B cell (primary cell): ENCODE measurements around the gene MYO18A. TPM values are rescaled to one million over a fixed set of nuclear protein-coding genes. Genes with fewer than 3 reads are reported as not detected.

ENCODE experiments used
- ATAC-seq: fragments of 200-7000 bp; cut with Tn5 transposase; one replicate; pipeline ENCODE4 v1.10.0; 2021; ENCODE audit warnings: low read depth, mild to moderate bottlenecking, moderate number of reproducible peaks, moderate library complexity
- CTCF ChIA-PET: fragments of 350-600 bp; sonication (Branson Sonifier 250); formaldehyde crosslinking; loops from one replicate; lab custom pipeline; 2021; ENCODE audit warnings: antibody characterized with exemption, inconsistent platforms; lab: Charles Lee
- POLR2A ChIA-PET: fragments of 350-600 bp; sonication (Branson Sonifier 250); formaldehyde crosslinking; loops from one replicate; lab custom pipeline; 2021; ENCODE audit warnings: antibody characterized with exemption; lab: Charles Lee
- DNase-seq: peaks from one replicate; pipeline ENCODE4 v3.0.0; 2013
- H2AFZ ChIP-seq: 2 replicates; pipeline ENCODE4 v1.6.1; 2012; ENCODE audit warnings: mild to moderate bottlenecking, low read depth, low read length; ENCODE audit not compliant: insufficient read depth, poor library complexity, severe bottlenecking
- H3K27ac ChIP-seq, 2 donors: 1 replicate in 1 of 2; 2 replicates in 1 of 2; pipeline ENCODE4 v1.5.1; 2012 to 2013; ENCODE audit warnings: low read length in 2 of 2, mild to moderate bottlenecking in 2 of 2, moderate library complexity in 1 of 2
- H3K27me3 ChIP-seq, 4 experiments: fragments of 200-600 bp in 1 of 4; sonication (generic) in 1 of 4; replicated peaks in 1 of 4; 1 replicate in 2 of 4; 2 replicates in 2 of 4; pipeline versions ENCODE4 v1.6.1 to v1.7.0; 2013 to 2016; ENCODE audit warnings: low read length in 3 of 4, mild to moderate bottlenecking in 2 of 4, mixed read lengths in 1 of 4, moderate library complexity in 1 of 4; ENCODE audit not compliant: insufficient read depth in 4 of 4, control insufficient read depth in 3 of 4; ENCODE audit errors: control extremely low read depth in 1 of 4
- H3K36me3 ChIP-seq, 2 experiments: replicated peaks in 1 of 2; 1 replicate in 1 of 2; 2 replicates in 1 of 2; pipeline versions ENCODE4 v1.6.1 to v1.7.1; 2013; ENCODE audit warnings: low read length in 1 of 2; ENCODE audit not compliant: insufficient read depth in 2 of 2, control insufficient read depth in 1 of 2; ENCODE audit errors: control extremely low read depth in 1 of 2, extremely low read depth in 1 of 2
- H3K4me1 ChIP-seq, 2 donors: fragments of 200-600 bp in 1 of 2; sonication (generic) in 1 of 2; 1 replicate in 1 of 2; 2 replicates in 1 of 2; pipeline versions ENCODE4 v1.5.1 to v1.6.1; 2013 to 2017; ENCODE audit warnings: low read length in 2 of 2; ENCODE audit not compliant: control insufficient read depth in 2 of 2, insufficient read depth in 2 of 2
- H3K4me2 ChIP-seq: replicated peaks from 2 replicates; pipeline ENCODE3; 2012; ENCODE audit warnings: mild to moderate bottlenecking, low read depth, low read length; ENCODE audit not compliant: poor library complexity, severe bottlenecking
- H3K4me3 ChIP-seq, 5 experiments: fragments of 200-600 bp in 1 of 5; sonication (generic) in 1 of 5; 1 replicate in 3 of 5; 2 replicates in 2 of 5; pipeline versions ENCODE4 v1.5.1 to v1.7.0; 2011 to 2016; ENCODE audit warnings: low read length in 4 of 5, mild to moderate bottlenecking in 4 of 5, low read depth in 2 of 5, control low read depth in 1 of 5, moderate library complexity in 1 of 5; ENCODE audit not compliant: insufficient read depth in 1 of 5; ENCODE audit errors: control extremely low read depth in 1 of 5, extremely low read depth in 1 of 5
- H3K79me2 ChIP-seq: fragments of 200-600 bp; sonication (generic); one replicate; pipeline ENCODE4 v1.6.0; 2016; ENCODE audit warnings: low read length; ENCODE audit not compliant: control insufficient read depth, insufficient read depth
- H3K9ac ChIP-seq: fragments of 200-600 bp; sonication (generic); 2 replicates; pipeline ENCODE4 v1.6.1; 2017; ENCODE audit warnings: mild to moderate bottlenecking, low read length, moderate library complexity
- H3K9me3 ChIP-seq, 3 donors: one replicate each; pipeline versions ENCODE4 v1.6.1 to v1.7.1; 2013; ENCODE audit warnings: low read length in 2 of 3; ENCODE audit not compliant: control insufficient read depth in 2 of 3, insufficient read depth in 1 of 3; ENCODE audit errors: control extremely low read depth in 1 of 3
- H4K20me1 ChIP-seq: 2 replicates; pipeline ENCODE4 v1.6.0; 2012; ENCODE audit warnings: mild to moderate bottlenecking, low read length; ENCODE audit not compliant: insufficient read depth, control insufficient read depth, poor library complexity, severe bottlenecking
- H3K27ac Mint-ChIP-seq: one replicate; pipeline ENCODE4 v1.8.0; 2021; ENCODE audit warnings: mixed read lengths
- H3K27me3 Mint-ChIP-seq: one replicate; pipeline ENCODE4 v1.8.0; 2021; ENCODE audit warnings: mixed read lengths
- H3K4me1 Mint-ChIP-seq: one replicate; pipeline ENCODE4 v1.8.0; 2021; ENCODE audit warnings: mixed read lengths
- H3K4me3 Mint-ChIP-seq: one replicate; pipeline ENCODE4 v1.8.0; 2021; ENCODE audit warnings: mixed read lengths
- H3K9me3 Mint-ChIP-seq: one replicate; pipeline ENCODE4 v1.8.0; 2022; ENCODE audit warnings: mixed read lengths; ENCODE audit not compliant: insufficient read depth
- CTCF ChIP-seq: fragments of 200-600 bp; IDR thresholded peaks from one replicate; pipeline ENCODE4 v1.8.0; 2022; ENCODE audit warnings: antibody characterized with exemption, mild to moderate bottlenecking
- EZH2 ChIP-seq: IDR thresholded peaks from 2 replicates; pipeline ENCODE4 v1.6.1; 2012; ENCODE audit warnings: borderline replicate concordance, low read depth, mild to moderate bottlenecking, moderate library complexity, low read length; ENCODE audit not compliant: insufficient read depth, poor library complexity, severe bottlenecking
- WGBS: methylation state at CpG from one replicate; pipeline ENCODE4 v1.1.5; 2013; ENCODE audit warnings: missing lambda C conversion rate; ENCODE audit not compliant: insufficient coverage; 5-methylcytosine and 5-hydroxymethylcytosine counted together
- intact Hi-C: fragments of 100-400 bp; cut with micrococcal nuclease; formaldehyde crosslinking; loops from one replicate; pipeline ENCODE4 v1.10.0; 2022
- polyA plus RNA-seq: library from polyadenylated mRNA; depleted of rRNA; stranded (reverse); fragments of >200 nt; gene quantifications from 2 replicates; pipeline ENCODE4 v1.2.3, GENCODE V29; 2012
- total RNA-seq, 2 donors: library from RNA; stranded (reverse); fragments of 120-200 nt in 1 of 2; gene quantifications; 1 replicate in 1 of 2; 2 replicates in 1 of 2; pipeline versions ENCODE4 v1.2.3 to v1.2.4, GENCODE V29; 2013 to 2022

The MYO18A gene
- total and polyA plus RNA-seq, 2 donors (not counting 1 experiment from before 2014, with no cell fraction given), result 72.2 to 155 TPM

- H3K4me3 ChIP-seq, result no peak overlapping the region
- no peak overlapping the region for H2AFZ ChIP-seq
- H3K4me2 ChIP-seq, result no peak overlapping the region
- no peaks in the 10 kb centered on the region for H3K4me1 ChIP-seq
- H3K9me3 ChIP-seq, result no peaks in the 10 kb centered on the region
- H3K36me3 ChIP-seq, result peaks cover 0 to 96% of the 10 kb centered on the region in 2 experiments
- H3K9ac ChIP-seq, result no peak overlapping the region
- H3K27ac ChIP-seq, result no peak overlapping the region
- no peaks in the 10 kb centered on the region for H4K20me1 ChIP-seq
- no peaks in the 10 kb centered on the region for H3K27me3 ChIP-seq
- DNase-seq, result no peak
- intact Hi-C loops, result no loop called here
- no peak for ATAC-seq
- no peaks in the 10 kb centered on the region for H3K9me3 Mint-ChIP-seq
- no peak overlapping the region for H3K4me3 Mint-ChIP-seq
- H3K27ac Mint-ChIP-seq, result no peak overlapping the region
- no peak for TF ChIP-seq CTCF
- no peak for TF ChIP-seq EZH2
- WGBS, result 94% methylated on average over 6 of the region's 6 CpGs
- H3K79me2 ChIP-seq, result peaks cover 6% of the 10 kb centered on the region
- H3K27me3 Mint-ChIP-seq, result no peaks in the 10 kb centered on the region
- ChIA-PET POLR2A (no interaction called here), CTCF (interaction anchor here (0.6 to 1.2 kb wide), 5 partner anchors 15 to 137 kb away, joined by 3 to 6 read pairs (median 3); no protein-coding TSS in a partner anchor)
- H3K4me1 Mint-ChIP-seq, result no peaks in the 10 kb centered on the region
Observed at GRCh38 chr17:29095439-29095838, 84.8 kb downstream of the MYO18A start.

DNA sequence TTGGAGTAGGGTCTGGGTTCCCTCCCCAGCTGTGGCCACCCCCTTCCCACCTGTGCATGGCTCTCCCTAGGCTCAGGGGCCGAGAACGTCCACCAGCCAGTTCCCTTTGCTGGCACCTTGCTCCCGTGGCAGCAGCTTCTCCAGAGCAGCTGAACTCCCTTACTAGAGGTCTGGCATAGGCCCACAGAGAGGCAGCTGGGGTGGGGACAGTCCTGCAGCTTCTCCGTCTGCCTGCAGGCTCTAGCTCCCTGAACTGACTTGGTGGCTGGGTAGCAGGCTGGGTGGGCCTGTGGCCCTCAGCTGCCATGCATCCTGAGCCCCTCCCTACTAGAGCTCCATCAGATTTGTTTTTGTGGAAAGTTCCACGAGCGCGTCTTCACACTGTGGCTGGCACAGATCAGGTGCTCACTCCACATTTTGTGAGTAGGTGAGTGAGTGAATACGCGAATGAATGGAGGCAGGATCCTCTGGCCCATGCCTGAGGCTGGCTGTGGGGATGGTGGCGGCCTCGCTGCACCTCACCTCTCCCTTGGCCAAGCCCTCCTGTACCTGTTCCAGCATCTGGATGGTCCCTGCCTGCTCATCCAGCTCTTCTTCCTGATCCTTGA lies 86.0 kb downstream of the MYO18A start:
- no peak for ATAC-seq
- DNase-seq, result no peak
- no peak overlapping the region for H3K27ac Mint-ChIP-seq
- H3K27me3 ChIP-seq, result no peaks in the 10 kb centered on the region
- intact Hi-C loops, result no loop called here
- H3K4me2 ChIP-seq, result no peak overlapping the region
- no peak overlapping the region for H3K9ac ChIP-seq
- no peak overlapping the region for H3K4me3 Mint-ChIP-seq
- no peaks in the 10 kb centered on the region for H3K9me3 ChIP-seq
- no peaks in the 10 kb centered on the region for H3K27me3 Mint-ChIP-seq
- ChIA-PET POLR2A (no interaction called here), CTCF (interaction anchor here (1.0 to 5.4 kb wide), 3 partner anchors 19 to 23 kb away, joined by 3 to 29 read pairs (median 3); no protein-coding TSS in a partner anchor)
- TF ChIP-seq CTCF (no peak), EZH2 (no peak)
- 98% methylated on average over 10 of the region's 11 CpGs for WGBS
- no peaks in the 10 kb centered on the region for H3K9me3 Mint-ChIP-seq
- H3K4me1 Mint-ChIP-seq, result no peaks in the 10 kb centered on the region
- no peaks in the 10 kb centered on the region for H4K20me1 ChIP-seq
- H3K4me1 ChIP-seq, result no peaks in the 10 kb centered on the region
- H3K4me3 ChIP-seq, result no peak overlapping the region
- peaks cover 0 to 96% of the 10 kb centered on the region in 2 experiments for H3K36me3 ChIP-seq
- no peak overlapping the region for H3K27ac ChIP-seq
- no peak overlapping the region for H2AFZ ChIP-seq
- peaks cover 3% of the 10 kb centered on the region for H3K79me2 ChIP-seq
